Erythroblast (primary cell): ENCODE measurements around the gene KRT78.

Experiments used
- DNase-seq, 2 experiments: peaks; one replicate each; lab custom pipeline; 2025; lab: John Stamatoyannopoulos, UW
- GATA1 ChIP-seq: IDR thresholded peaks from 2 replicates; pipeline ENCODE4 v1.6.1; 2011; ENCODE audit warnings: low read depth, mild to moderate bottlenecking, control low read depth, low read length, moderate library complexity
- POLR2A ChIP-seq: IDR thresholded peaks from 2 replicates; pipeline ENCODE4 v1.6.1; 2011; ENCODE audit warnings: mild to moderate bottlenecking, low read length

KRT78 gene

DNA sequence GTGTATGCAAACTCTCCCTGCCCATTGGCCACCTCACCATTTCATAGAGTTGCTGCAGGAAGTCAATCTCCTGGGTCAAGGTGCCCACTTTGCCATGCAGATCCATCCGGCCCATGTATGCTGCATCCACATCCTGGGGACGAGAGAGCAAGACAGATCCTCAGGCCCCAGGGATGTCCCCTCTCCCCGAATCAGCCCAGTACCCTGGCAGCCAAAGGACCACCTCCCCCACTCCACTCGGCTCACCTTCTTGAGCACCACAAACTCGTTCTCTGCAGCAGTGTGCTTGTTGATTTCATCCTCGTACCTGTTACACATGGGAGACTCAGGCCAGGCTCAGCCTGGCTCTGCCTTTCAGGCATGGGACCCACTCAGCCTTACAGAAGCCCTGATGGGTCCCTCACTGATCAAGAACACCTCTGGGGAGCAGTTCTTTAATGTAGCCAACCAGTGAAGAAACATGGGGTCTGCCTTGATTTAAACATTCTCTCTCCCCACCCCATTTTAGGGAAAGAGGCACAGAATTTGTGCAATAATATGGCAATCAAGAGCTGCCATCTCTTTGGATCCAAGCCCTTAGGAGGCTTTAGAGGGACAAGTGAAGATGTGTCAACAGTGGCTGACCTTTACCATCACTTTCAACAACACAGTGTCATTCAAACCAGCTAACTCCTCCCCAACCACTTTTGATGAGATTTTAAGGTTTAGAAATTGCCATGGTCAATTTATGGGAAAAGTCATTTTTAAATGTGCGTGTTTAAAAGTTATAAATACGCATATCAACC lies 18.6 kb downstream of the KRT78 start:
- TF ChIP-seq POLR2A (no peak), GATA1 (no peak)
- DNase-seq: no peak

DNA sequence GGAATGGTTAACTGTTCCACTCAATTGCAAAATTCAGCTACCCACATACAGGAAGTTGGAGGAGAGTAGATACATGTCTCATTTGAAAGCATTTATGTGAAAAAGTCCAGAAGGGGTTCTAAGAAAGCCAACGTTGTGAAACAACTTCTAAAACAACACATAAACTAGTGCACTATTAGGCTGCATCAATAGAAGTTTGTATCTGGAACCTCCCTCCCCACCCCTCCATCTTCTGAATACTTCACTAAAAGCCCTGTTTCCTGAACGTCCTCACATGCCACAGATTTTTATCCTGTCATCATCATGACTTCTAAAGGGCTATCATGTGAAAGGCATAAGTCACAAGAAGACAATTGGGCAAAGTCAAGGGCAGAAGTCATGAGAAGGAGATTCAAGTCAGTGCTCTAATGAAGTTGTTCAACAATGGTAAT lies 20.2 kb downstream of the KRT78 start:
- DNase-seq: no peak
- TF ChIP-seq GATA1 (no peak), POLR2A (no peak)

DNA sequence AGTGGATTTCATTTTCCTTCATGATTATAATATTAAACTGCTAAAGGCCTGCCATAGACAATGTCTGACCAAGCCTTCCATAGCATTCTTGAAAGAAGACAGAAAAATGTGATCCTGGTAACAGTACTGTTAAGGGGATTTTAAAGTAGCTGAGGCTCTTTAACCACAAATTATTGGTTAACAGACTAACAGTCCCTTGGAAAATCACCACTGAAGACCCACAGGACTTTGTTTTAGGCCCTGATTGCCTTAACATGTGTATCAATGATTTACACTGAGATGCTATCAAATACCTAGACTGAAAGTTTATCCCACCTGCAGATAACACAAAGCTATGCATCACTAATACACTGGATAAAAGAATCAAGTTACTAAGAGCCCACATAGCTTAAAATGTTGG lies 20.6 kb downstream of the KRT78 start:
- no peak for TF ChIP-seq POLR2A
- TF ChIP-seq GATA1: no peak
- DNase-seq: no peak

- TF ChIP-seq GATA1 (no peak), POLR2A (no peak)
- DNase-seq: no peak
Observed at GRCh38 chr12:52827499-52828090, 21.2 kb downstream of the KRT78 start.

DNA sequence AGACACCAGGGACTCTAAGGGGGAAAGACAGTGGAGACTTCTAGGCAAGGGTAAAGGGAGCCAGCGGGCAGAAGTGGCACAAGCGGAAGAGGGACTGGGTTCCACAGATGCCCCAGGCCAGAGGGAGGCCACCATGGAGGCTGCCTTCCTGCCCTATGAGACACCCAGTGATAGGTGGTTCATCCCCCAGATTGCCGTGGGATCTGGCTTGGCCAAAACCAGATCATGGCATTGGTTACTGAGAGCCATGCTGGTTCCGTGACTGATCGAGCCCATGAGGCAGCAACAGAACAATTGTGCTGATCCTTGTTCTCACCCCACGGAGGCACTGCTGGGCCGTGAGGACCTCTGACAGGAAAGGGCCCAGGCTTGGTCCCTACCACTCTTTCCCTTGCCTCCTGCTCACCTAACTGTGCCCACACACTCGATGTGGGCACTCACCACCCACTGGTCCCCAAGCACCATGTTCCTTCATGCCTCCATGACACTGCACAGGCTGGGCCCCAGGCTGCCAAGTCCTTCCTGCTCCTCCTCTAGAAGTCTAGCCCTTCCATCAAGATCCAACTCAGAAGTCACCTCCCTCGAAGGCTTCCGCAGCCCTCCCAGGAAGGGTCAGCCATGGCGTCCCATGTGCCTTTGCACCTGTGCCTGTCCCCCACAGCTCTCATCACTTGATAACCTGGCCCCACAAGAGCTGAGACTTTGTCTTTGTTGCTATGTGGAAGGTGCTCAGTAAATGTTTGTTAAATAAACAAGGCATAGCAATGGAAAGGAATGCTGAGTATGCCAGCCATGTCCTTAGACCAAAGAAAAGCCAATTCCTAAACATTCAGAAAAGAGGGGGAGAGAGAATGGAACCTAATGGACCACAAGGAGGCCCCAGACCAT lies 21.9 kb downstream of the KRT78 start:
- TF ChIP-seq GATA1 (no peak), POLR2A (no peak)
- DNase-seq: no peak

- no peak for DNase-seq
- no peak for TF ChIP-seq POLR2A
- no peak for TF ChIP-seq GATA1
Observed at GRCh38 chr12:52825961-52826360, 22.8 kb downstream of the KRT78 start.

GRCh38 chr12:52824741-52825410 lies 23.9 kb downstream of the KRT78 start:
- no peak for DNase-seq
- TF ChIP-seq GATA1: no peak
- no peak for TF ChIP-seq POLR2A

- no peak for TF ChIP-seq GATA1
- no peak for TF ChIP-seq POLR2A
- no peak for DNase-seq
Observed at GRCh38 chr12:52823761-52824450, 24.9 kb downstream of the KRT78 start.

GRCh38 chr12:52822771-52823510 lies 25.9 kb downstream of the KRT78 start:
- DNase-seq: no peak
- no peak for TF ChIP-seq GATA1
- TF ChIP-seq POLR2A: no peak

GRCh38 chr12:52821826-52822660 lies 26.8 kb downstream of the KRT78 start:
- no peak for TF ChIP-seq GATA1
- no peak for TF ChIP-seq POLR2A
- no peak for DNase-seq

- TF ChIP-seq POLR2A (no peak), GATA1 (no peak)
- no peak for DNase-seq
Observed at GRCh38 chr12:52821071-52821730, 27.6 kb downstream of the KRT78 start.
